WTC11 (cell line): Measurements from ENCODE around the gene UTP14A. TPM values are rescaled to one million over a fixed set of nuclear protein-coding genes. Genes with fewer than 3 reads are reported as not detected.
"Not testable (repeated sequence)": the region's sequence is repeated elsewhere in the genome, so short reads cannot be mapped to it uniquely, and the experiment has no call there.

Experiments
- ATAC-seq: fragments of 200-7000 bp; cut with Tn5 transposase; 2 replicates; pipeline ENCODE4 v1.10.0; 2021; ENCODE audit warnings: mild to moderate bottlenecking, moderate library complexity
- CTCF ChIA-PET: fragments of 300-600 bp; sonication (Branson Sonifier 250); formaldehyde crosslinking; loops from one replicate; lab custom pipeline; 2021; ENCODE audit warnings: antibody characterized with exemption; lab: Charles Lee
- POLR2A ChIA-PET: fragments of 350-600 bp; sonication (Branson Sonifier 250); formaldehyde crosslinking; loops from one replicate; lab custom pipeline; 2021; ENCODE audit warnings: antibody characterized with exemption; lab: Charles Lee
- DNase-seq: peaks from one replicate; pipeline ENCODE4 v3.0.0; 2021; ENCODE audit warnings: low spot score
- H3K27ac Mint-ChIP-seq: 2 replicates; pipeline ENCODE4 v1.8.0; 2021; ENCODE audit warnings: mixed read lengths
- H3K27me3 Mint-ChIP-seq: 2 replicates; pipeline ENCODE4 v1.8.0; 2021; ENCODE audit warnings: low read depth, mild to moderate bottlenecking, moderate library complexity, mixed read lengths
- H3K36me3 Mint-ChIP-seq: 2 replicates; pipeline ENCODE4 v1.8.0; 2021; ENCODE audit warnings: mixed read lengths
- H3K4me1 Mint-ChIP-seq: 2 replicates; pipeline ENCODE4 v1.8.0; 2022; ENCODE audit warnings: mixed read lengths
- H3K4me3 Mint-ChIP-seq: 2 replicates; pipeline ENCODE4 v1.8.0; 2021; ENCODE audit warnings: mild to moderate bottlenecking, moderate library complexity, mixed read lengths
- H3K9me3 Mint-ChIP-seq: 2 replicates; pipeline ENCODE4 v1.8.0; 2021; ENCODE audit warnings: mixed read lengths
- AFF4 ChIP-seq: sonication (generic); formaldehyde crosslinking; IDR thresholded peaks from 2 replicates; pipeline ENCODE4 v1.8.1; 2023; ENCODE audit warnings: mild to moderate bottlenecking, missing genetic modification reagents, borderline replicate concordance
- CDX4 ChIP-seq: fragments of 250-450 bp; sonication (Bioruptor Pico); IDR thresholded peaks from 2 replicates; pipeline ENCODE4 v1.9.0; 2021; ENCODE audit warnings: moderate library complexity, mild to moderate bottlenecking, inconsistent platforms, borderline replicate concordance
- CREM ChIP-seq: sonication (generic); formaldehyde crosslinking; IDR thresholded peaks from 2 replicates; pipeline ENCODE4 v1.8.1; 2022; ENCODE audit warnings: mild to moderate bottlenecking, missing genetic modification reagents, moderate library complexity
- FOXJ3 ChIP-seq: sonication (generic); formaldehyde crosslinking; IDR thresholded peaks from 2 replicates; pipeline ENCODE4 v1.9.0; 2021; ENCODE audit warnings: missing genetic modification reagents, mild to moderate bottlenecking, borderline replicate concordance
- FOXK1 ChIP-seq: sonication (generic); formaldehyde crosslinking; IDR thresholded peaks from 2 replicates; pipeline ENCODE4 v1.8.0; 2022; ENCODE audit warnings: mild to moderate bottlenecking, moderate library complexity, missing genetic modification reagents
- FOXP1 ChIP-seq: sonication (generic); formaldehyde crosslinking; IDR thresholded peaks from 2 replicates; pipeline ENCODE4 v1.8.0; 2022; ENCODE audit warnings: missing genetic modification reagents, mild to moderate bottlenecking, moderate library complexity, borderline replicate concordance
- IRF1 ChIP-seq: sonication (generic); formaldehyde crosslinking; IDR thresholded peaks from 2 replicates; pipeline ENCODE4 v1.8.0; 2023; ENCODE audit warnings: missing genetic modification reagents
- TEAD1 ChIP-seq: sonication (generic); formaldehyde crosslinking; IDR thresholded peaks from 2 replicates; pipeline ENCODE4 v1.8.0; 2022; ENCODE audit warnings: mild to moderate bottlenecking, missing genetic modification reagents
- USF1 ChIP-seq: sonication (generic); formaldehyde crosslinking; IDR thresholded peaks from 2 replicates; pipeline ENCODE4 v1.8.0; 2022; ENCODE audit warnings: mild to moderate bottlenecking, missing genetic modification reagents
- USF2 ChIP-seq: sonication (generic); formaldehyde crosslinking; IDR thresholded peaks from 2 replicates; pipeline ENCODE4 v1.8.1; 2023; ENCODE audit warnings: mild to moderate bottlenecking, missing genetic modification reagents, moderate library complexity
- ZNF396 ChIP-seq: fragments of 250-450 bp; sonication (Bioruptor Pico); IDR thresholded peaks from 2 replicates; pipeline ENCODE4 v1.8.0; 2021; ENCODE audit warnings: mild to moderate bottlenecking, moderate library complexity, borderline replicate concordance
- total RNA-seq: library from RNA; stranded (reverse); gene quantifications from 3 replicates; pipeline ENCODE4 v1.2.3, GENCODE V29; 2021

Gene UTP14A
- total RNA-seq, 1 experiment from 2014 or later = 17.4 TPM

GRCh38 chrX:129905787-129906580 is at the start of gene UTP14A (continued):
- TF ChIP-seq IRF1 (no peak), FOXJ3 (CRISPR knock-in tag) (no peak), CDX4 (no peak), USF1 (CRISPR knock-in tag) (peak; percentile 35; the same call in 1 of the 2 replicates), FOXK1 (peak; percentile 81), ZNF396 (CRISPR knock-in tag) (no peak), AFF4 (CRISPR knock-in tag) (no peak), FOXP1 (CRISPR knock-in tag) (no peak), CREM (peak; percentile 94), TEAD1 (CRISPR knock-in tag) (peak; percentile 38; the same call in 1 of the 2 replicates), USF2 (CRISPR knock-in tag) (no peak; the same call in none of the 2 replicates)

GRCh38 chrX:129859134-129859533 is 46.8 kb upstream of the UTP14A start:
- ATAC-seq, DNase-seq, H3K4me3 Mint-ChIP-seq, POLR2A ChIA-PET, CTCF ChIA-PET, H3K9me3 Mint-ChIP-seq, H3K4me1 Mint-ChIP-seq, H3K27ac Mint-ChIP-seq, H3K36me3 Mint-ChIP-seq: not testable (repeated sequence)
- peaks cover 20% of the 10 kb centered on the region for H3K27me3 Mint-ChIP-seq

- DNase-seq, H3K4me1 Mint-ChIP-seq, H3K9me3 Mint-ChIP-seq, H3K27ac Mint-ChIP-seq, POLR2A ChIA-PET, H3K36me3 Mint-ChIP-seq, H3K27me3 Mint-ChIP-seq, H3K4me3 Mint-ChIP-seq, ATAC-seq, CTCF ChIA-PET: not testable (repeated sequence)
Measured at GRCh38 chrX:129866321-129866720, 39.6 kb upstream of the UTP14A start.

GRCh38 chrX:129872524-129872923 is 33.4 kb upstream of the UTP14A start:
- DNase-seq (no peak), ATAC-seq (no peak)
- Mint-ChIP-seq H3K4me1 (peaks cover 4% of the 10 kb centered on the region), H3K27ac (no peak overlapping the region), H3K27me3 (no peaks in the 10 kb centered on the region; the same call in 1 of the 2 replicates), H3K4me3 (no peak overlapping the region), H3K9me3 (peaks cover 13% of the 10 kb centered on the region; the same call in 1 of the 2 replicates), H3K36me3 (no peaks in the 10 kb centered on the region)
- CTCF ChIA-PET = no interaction called here
- POLR2A ChIA-PET = no interaction called here
- no peak for TF ChIP-seq IRF1
